Endometrial microvascular endothelial cells (primary cell): ENCODE results near the gene VAV2. TPM values are rescaled to one million over a fixed set of nuclear protein-coding genes. Genes with fewer than 3 reads are reported as not detected.
"Not testable (repeated sequence)": the region's sequence is repeated elsewhere in the genome, so short reads cannot be mapped to it uniquely, and the experiment has no call there.

ENCODE experiments used
- in situ Hi-C: cut with HindIII; loops from 2 replicates; pipeline ENCODE4 v1.10.0; 2017; ENCODE audit warnings: low sequenced_read_pairs, low pct_unique_long_range_greater_than_20kb; ENCODE audit errors: inconsistent ontology term
- total RNA-seq: library from RNA; depleted of rRNA; stranded (reverse); fragments of >200 nt; gene quantifications from one replicate; pipeline ENCODE4 v1.2.3, GENCODE V29; 2015; ENCODE audit errors: inconsistent ontology term

VAV2 gene
- total RNA-seq, 1 donor from 2014 or later: 12.8 TPM

DNA sequence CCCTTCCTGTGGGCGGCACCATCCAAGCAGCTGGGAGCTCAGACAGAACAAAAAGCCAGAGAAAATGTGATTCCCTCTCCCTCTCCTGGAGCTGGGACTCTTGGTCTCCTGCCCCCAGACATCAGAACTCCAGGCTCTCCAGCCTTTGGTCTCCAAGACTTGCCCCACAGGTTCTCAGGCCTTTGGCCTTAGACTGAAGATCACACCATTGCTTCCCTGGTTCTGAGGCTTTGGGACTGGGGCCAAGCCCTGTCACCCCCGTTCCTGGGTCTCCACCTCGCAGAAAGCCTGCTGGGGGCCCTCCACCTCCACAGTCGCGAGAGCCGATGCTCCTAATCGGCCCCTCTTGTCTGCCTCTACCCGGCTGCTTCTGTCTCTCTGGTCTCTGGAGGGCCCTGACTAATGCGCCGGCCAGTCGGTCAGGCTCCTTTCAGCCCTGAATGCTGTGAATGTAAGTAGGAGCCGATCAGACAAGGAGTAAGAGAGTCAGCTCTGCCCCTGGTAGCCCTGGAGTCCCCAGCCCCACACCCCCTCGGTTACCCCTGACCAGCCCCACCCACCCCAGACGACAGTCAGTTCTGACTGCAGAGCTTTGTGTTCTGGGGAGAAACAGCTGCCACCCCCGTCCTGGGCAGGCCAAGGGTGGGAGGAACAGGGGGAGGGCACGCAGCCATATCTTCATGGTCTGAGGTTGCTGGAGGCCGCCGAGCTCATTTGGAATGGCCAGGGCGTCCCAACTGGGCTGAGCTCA lies 57.5 kb downstream of the VAV2 start:
- in situ Hi-C loops: no loop called here

DNA sequence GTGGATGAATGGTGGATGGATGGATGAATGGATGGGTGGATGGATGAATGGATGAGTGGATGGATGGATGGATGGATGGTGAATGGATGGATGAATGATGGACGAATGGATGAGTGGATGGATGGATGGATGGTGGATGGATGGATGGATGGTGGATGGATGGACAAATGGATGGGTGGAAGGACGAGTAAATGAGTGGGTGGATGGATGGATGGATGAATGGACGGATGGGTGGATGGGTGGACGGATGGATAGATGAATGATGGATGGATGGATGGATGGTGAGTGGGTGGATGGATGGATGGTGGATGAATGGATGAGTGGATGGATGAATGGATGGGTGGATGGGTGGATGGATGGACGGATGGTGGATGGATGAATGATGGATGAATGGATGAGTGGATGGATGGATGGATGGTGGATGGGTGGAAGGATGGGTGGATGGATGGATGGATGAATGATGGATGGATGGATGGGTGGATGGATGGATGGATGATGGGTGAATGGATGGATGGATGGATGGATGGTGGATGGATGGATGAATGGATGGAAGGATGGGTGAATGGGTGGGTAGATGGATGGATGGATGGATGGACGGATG lies 58.6 kb downstream of the VAV2 start:
- in situ Hi-C loops: no loop called here

- in situ Hi-C loops: no loop called here
Measured at GRCh38 chr9:133932633-133933032, 59.5 kb downstream of the VAV2 start.

GRCh38 chr9:133932181-133932580 lies 59.9 kb downstream of the VAV2 start:
- in situ Hi-C loops: no loop called here

DNA sequence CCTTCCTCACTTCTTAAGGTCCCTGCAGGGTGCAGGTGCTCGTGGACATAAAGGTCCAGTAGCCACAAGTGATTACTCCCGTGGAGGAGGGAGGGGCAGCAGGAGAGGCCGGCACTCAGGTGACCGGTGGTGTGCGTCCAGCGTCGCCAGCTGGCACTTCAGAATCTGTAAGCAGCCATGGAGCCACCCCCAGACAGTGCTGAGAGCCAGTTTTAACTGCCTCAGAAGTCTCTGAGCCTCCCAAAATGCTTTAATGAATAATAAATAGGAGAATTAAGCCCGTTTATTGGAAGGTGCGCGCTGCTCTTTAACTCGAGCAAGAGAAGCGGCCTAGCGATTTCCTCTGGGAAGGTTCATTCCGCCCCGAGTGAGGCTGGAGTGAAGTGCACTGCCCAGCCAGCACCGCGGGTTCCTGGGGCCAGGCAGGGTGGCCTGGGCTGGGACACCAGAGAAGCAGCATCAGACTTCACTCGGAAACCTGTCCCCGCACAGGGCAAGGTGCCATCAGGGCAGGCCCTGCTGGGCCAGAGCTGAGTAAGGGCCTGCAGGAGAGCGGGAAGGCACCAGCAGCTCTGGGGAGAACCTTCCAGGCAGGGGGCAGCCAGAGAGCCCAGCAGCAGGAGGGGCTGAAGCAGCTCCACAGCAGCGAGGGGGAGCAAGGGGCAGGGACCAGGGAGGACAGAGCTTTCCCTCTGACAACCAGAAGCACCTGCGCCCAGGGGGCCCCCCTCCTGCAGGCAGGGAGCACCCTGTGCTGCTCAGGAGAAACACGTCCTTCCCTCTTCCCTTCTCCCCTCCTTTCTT lies 61.2 kb downstream of the VAV2 start:
- in situ Hi-C loops: no loop called here

DNA sequence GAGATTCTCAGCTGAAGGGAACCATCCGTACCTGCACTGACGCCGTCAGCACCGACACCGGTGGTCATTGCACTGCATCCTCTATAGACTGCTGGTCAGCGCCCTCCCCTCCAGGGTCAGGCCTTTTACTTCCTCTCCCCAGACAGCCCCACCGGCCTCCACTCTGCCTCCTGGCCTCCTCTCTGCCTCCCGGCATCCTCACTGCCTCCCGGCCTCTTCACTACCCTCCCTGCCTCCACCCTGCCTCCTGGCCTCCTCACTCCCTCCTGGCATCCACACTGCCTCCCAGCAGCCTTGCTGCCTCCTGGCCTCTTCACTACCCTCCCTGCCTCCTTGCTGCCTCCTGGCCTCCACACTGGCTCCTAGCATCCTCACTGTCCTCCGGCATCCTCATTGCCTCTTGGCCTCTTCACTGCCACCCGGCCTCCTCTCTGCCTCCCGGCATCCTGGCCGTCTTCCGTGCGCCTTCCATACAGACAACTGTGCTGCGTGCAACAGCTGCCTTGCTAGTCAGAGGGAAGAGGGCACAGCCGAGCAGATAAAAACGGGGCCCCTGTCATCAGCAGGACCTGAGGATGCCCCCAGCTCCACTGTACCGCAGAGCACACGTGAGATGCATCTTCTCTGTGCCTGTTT lies 62.0 kb downstream of the VAV2 start:
- in situ Hi-C loops: no loop called here

DNA sequence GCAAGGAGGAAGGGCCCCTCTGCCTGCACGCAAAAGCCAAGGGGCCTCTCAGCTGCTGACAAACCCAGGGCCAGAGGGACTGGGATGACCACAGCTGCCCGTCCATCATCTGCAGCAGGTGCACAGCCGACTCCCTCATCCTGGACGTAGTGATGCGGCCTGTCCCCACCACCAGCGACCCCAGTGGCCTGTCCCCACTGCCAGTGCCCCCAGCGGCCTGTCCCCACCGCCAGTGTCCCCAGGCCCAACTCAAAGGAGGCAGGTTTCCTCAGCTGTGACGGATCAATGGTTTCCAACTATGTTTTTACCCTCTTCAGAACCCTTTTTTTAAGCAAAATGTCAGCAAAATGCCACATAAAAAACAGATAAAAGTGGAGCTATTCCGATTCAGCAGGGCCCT lies 62.5 kb downstream of the VAV2 start:
- in situ Hi-C loops: no loop called here

DNA sequence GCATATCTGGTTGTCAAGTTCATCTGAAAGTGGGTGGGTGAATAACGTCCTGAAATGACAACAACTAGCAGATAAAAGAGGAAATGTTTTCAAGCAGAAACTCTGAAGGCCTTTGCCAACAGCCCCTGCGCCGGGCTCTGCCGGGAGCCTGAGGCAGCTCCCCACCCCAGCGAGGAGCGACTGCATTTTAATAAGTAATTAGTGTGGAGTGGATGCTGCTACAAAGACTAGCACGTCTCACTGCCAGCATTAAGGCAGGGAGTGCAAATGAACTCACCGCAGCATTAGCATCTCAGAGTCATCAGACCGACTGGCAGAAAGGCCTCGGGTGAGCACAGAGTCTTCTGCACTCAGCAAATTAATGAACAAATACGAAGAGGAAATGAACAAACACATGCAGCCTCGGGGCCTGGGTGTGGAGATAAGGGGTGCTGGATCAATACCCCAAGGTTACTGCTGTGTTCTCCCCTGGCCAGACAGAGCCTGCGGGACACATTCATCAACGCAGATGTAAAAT lies 63.8 kb downstream of the VAV2 start:
- in situ Hi-C loops: no loop called here

DNA sequence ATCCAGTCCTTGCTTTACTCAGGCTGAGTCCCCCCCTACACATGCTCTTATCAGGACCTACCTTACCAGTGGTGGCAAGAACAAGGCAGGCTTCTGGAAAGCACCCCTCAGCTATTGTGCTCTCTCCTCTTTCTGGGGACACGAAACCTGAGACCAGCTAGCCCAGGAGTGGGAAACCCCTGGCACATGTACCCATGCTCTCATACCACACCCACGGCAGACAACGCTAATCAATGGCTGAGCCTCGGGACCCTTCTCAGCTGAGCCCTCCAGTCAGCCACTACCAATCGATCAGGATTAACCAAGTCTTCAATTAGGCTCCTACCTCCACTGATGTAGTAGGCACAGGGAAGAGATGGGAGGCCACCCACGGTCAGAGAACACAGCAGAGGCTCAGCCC lies 65.1 kb downstream of the VAV2 start:
- in situ Hi-C loops: no loop called here

GRCh38 chr9:133926165-133926856 lies 65.8 kb downstream of the VAV2 start:
- in situ Hi-C loops: no loop called here

GRCh38 chr9:133924453-133924852 lies 67.7 kb downstream of the VAV2 start:
- in situ Hi-C loops: no loop called here

- in situ Hi-C loops: not testable (repeated sequence)
Measured at GRCh38 chr9:133923608-133924007, 68.5 kb downstream of the VAV2 start.

- in situ Hi-C loops: no loop called here
Measured at GRCh38 chr9:133921866-133922265, 70.3 kb downstream of the VAV2 start.

GRCh38 chr9:133920471-133920870 lies 71.7 kb downstream of the VAV2 start:
- in situ Hi-C loops: no loop called here

- in situ Hi-C loops: no loop called here
Measured at GRCh38 chr9:133919253-133920115, 72.6 kb downstream of the VAV2 start.

GRCh38 chr9:133918111-133918813 lies 73.9 kb downstream of the VAV2 start:
- in situ Hi-C loops: no loop called here

- in situ Hi-C loops: no loop called here
Measured at GRCh38 chr9:133917375-133917774, 74.7 kb downstream of the VAV2 start.
